ENCODE results near the gene TBRG4.

The TBRG4 gene

DNA sequence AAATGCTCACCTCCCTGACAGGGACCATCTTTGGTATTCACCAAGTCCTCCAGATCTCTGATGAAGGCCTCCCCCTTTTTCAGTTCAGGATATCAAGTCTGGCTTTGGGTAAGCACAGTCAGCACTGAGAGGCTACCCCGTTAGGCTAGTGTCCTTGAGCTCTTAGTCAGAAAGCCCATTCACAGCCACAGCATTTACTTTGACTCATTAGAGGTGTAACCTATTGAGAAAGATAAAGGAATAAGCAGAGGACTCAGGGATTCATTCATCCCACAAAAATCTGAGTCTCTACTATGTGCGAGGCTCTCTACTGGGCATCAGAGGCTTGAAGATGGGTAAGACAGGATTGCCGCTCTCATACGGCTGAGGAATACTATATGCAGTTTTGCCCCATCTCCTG, 32.1 kb upstream of the TBRG4 start:
- no peak for DNase-seq (ENCODE audit: low read depth in 2 of 2)

DNA sequence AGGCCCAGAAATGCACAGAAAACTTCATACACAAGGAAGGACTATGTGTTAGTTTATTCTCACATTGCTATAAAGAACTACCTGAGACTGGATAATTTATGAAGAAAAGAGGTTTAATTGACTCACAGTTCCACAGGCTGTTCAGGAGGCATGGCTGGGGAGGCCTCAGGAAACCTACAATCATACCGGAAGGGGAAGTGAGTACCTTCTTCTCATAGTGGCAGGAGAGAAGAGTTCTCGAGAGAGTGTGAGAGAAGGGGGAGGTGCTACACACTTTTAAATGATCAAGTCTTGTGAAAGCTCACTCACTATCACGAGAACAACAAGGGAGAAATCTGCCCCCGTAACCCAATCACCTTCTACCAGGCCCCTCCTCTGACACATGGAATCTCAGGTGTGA, 29.3 kb upstream of the TBRG4 start:
- DNase-seq (ENCODE audit: low read depth in 2 of 2) = no peak

DNA sequence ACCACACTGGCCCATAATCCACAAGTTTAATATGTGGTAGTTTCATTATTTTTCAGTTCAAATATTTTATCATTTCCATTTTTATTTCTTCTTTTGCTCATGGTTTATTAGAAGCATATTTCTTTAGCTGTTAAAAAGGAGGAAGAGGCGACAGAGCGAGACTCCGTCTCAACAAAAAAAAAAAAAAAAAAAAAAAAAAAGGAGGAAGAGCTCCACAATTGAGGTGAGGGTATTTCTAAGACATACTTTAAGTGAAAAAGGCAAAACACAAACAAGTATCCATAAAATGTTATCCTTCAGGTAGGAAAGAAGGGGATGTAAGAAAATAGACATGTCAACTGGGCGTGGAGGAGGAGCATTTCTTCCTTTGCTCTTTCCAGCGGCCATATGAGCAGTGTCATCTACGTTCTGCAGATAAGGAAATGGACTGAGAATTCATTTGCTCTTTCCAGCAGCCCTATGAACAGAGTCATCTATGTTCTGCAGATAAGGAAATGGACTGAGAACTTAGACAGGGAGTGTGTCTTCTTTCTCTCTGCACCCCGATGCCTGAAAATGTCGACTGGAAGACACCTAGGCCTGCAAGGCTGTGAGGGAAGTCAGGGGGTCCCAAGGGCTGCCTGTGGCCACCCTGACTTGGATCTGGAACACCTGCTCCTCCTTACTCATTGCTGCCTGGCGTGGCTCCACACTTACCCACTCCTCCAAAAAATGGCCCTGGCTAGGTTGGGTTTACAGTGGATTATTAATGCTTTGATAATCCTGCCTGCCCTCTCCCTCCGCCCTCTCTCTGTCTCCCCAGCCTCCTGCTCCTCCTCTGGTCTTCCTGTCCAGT, 27.2 kb upstream of the TBRG4 start:
- DNase-seq (ENCODE audit: low read depth in 2 of 2) = no peak

DNA sequence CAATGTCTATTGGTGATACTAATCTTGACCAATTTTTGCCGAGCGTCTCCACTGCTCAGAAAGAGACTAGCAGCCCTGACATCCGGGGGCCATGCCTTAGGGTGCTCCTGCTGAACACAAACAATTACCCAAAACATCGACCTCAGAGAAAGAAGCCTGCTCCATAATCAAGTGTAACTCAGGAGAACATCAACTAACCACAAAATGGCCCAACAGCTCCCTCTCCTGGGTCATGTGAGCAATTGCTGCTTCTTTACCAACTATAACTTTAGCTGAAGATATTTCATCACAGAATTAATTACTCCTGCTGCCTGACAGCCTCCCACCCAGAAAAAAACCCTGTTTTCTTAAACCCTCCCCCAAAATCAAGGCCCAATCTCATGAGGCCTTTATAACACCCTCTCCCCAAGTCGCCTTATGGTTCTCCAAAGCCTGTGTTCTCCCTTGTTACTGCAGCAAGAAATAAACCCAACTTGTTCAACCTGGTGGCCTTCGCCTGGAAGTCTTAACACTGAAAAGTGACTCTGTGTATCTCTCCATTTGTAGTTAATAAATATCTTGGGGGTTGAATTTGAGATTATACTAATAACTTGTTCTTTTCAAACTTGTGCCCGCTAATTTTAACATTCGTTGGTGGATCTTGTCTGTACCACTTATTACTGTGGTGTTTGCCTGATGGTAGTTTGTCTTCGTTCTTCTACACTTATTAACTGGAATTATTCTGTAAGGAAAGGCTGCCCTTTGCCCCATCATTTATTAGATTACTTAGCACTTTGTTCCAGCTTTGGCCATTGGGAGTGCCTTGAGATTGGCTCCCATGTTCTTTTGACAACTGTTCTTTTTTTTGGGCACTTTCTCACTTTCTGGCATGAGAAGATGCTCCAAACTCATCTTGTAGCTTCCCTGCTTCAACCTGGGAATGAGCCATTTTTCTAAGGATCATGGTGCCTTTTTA, 24.9 kb upstream of the TBRG4 start:
- DNase-seq (ENCODE audit: low read depth in 2 of 2) = peak; percentile 33 to 34

DNA sequence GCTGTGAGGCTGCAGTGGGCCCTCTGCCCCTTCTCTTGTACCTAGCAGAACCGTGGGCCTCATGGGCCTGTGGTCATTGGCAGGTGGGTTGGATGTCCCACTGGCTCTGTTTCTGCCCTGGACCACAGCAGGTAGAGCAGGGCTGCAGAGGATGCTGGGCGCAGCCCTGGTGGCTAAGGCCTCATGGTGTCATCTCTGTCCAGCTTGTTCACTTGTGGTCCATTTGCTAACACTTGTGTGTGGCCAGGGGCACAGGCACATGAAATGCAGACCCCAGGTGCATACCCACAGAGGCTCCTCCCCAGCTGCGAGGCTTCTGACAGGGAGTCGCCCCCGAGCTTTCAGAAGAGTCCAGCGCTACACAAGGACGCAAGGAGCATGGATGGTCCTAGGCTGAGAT, 22.4 kb upstream of the TBRG4 start:
- no peak for DNase-seq (ENCODE audit: low read depth in 2 of 2)

DNA sequence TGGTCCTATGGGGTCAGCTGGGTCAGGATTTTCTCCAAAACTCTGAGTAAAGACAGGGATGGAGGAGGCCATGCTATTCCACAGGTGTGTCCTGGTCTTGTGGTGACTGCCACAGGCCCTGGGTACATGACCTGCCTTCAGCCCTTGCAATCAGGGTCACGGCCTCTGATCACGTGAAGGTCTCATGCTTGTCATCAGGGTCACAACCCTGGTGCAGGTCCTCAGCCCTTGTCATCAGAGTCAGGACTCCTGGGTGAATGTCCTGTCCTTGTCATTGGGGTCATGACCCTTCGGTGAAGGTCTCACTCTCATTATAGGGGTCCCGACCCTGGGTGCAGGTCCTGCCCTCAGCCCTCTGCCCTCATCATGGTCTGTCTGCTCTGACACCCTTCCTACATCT, 21.9 kb upstream of the TBRG4 start:
- no peak for DNase-seq (ENCODE audit: low read depth in 2 of 2)

DNA sequence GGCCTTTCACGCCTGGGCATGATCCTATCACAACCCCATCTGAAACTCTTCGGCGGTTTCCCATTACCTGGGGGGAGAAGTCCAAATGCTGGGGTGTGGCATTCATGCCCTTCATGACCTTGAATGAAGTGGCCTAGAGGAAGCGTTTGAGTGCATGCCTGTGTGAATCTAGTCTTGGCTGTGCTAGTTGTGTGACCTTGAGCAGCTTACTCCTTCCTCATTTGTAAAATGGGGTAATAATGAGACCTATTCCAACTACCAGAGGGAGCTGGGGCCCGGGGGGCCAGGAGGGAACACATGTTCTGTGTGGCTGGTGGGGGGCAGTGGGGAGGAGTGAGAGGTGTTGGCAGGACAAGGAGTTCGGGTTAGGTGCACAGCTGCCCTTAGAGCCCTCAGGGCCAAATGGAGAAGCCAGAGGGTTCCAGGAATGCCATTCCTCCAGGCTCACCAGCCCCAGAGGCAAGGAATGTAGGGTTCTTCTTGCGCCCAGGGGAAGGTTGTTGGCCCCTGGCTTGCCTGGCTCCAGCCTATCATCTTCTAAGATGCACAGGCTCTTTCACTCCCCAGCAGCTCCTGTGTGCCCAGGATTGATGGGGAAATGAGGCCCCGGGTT, 21.3 kb upstream of the TBRG4 start:
- no peak for DNase-seq (ENCODE audit: low read depth in 2 of 2)

DNA sequence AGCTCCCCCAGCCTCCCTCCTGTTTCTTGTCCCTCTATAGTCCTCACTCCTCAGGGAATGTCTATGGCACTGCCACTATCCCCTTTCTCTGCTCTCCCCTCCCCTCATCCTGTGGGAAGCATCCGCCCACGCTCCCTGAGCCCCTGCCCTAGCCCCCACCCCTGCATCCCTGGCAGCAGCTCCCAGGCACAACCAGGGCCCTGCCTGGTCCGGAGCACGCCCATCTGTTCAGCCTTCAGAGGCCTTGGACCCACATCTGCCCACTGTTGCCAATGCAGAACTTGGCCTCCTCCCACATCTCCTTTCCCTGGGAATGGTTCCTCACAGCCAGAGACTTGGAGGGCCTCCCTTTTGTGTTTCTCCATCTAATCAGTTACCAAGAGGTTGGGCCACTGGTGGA, 20.4 kb upstream of the TBRG4 start:
- DNase-seq (ENCODE audit: low read depth in 2 of 2) = no peak

DNA sequence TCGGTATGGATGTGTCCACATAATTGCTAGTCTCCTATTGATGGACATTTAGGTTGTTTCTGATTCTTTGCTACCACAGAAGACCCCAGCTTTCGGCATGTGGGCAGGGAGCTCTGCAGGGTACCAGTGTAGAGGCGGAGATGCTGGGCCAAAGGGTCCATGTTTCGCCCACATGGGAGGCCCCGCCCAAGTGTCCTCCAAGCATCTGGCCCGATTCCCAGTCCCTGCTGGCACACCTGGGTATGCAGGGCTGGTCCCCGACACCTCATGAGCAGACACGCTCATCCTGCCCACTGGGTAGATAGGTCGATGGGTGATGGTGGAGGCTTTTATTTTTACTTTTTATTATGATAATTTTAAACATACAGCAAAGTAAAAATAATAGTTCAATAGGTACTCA, 19.4 kb upstream of the TBRG4 start:
- DNase-seq (ENCODE audit: low read depth in 2 of 2) = no peak

DNA sequence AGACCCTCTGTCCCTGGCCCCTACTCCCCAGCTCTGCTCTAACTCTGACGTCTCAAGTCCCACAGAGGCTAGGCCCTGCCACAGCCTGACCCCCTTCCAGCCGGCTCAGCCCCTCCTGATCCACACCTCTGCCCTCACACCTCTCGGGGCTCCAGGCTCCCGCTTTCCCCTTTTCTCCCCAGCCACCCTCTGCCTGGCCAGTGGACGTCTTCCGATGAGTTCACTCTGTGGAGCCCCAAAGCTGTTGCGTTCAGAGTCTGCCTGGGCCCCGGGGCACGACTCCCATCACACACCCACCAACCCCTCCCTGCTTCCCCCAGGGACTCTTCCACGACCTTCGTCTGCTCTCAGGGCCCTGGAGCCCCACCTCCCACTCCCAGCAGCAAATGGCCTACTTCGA, 18.4 kb upstream of the TBRG4 start:
- no peak for DNase-seq (ENCODE audit: low read depth in 2 of 2)

DNA sequence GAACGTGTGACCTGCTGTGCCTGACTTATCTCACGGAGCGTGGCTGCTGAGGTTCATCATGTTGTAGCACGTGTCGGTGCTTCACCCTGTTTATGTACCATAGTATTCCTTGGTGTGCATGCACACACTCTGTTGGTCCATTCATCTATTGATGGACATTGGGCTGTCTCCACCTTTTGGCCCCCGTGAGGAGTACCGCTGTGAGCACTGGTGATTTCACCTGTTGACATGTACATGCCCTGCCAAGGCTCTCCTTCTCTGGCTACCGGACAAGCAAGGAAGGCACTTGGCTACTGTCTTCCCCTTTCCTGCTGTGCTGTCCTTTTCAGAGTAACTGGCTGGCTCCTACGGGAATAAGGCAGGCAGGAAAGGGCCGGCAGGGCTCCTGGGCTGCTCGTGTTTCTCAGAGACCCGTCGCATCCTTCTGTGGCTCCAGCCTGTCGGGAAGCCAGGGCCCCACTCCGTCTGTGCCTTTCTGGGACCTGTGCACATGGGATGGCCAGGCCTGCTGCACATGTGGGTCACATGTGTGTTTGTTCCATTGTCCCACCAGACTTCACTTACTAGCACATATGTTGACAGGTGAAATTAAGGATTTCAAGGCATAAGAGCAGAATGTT, 17.8 kb upstream of the TBRG4 start:
- DNase-seq (ENCODE audit: low read depth in 2 of 2) = no peak

DNA sequence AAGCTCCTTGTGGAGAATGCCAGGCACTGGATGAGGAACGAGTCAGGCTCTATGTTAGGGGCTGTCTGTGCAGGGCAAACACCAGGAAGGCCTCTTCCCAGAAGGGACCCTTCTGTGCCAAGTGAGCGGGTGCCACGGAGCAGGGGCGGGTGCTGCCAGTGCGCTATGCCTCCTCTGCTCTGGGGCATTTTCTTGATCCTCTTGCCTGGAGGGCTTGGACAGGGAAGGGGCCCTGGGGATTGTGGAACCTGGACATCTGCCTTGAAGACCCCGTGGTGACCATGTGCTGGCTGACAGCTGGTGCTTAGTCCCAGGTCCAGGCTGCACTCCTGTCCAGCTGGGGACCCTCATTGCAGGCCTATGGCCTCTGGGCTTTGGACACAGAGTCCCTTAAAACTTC, 15.4 kb upstream of the TBRG4 start:
- no peak for DNase-seq (ENCODE audit: low read depth in 2 of 2)

DNA sequence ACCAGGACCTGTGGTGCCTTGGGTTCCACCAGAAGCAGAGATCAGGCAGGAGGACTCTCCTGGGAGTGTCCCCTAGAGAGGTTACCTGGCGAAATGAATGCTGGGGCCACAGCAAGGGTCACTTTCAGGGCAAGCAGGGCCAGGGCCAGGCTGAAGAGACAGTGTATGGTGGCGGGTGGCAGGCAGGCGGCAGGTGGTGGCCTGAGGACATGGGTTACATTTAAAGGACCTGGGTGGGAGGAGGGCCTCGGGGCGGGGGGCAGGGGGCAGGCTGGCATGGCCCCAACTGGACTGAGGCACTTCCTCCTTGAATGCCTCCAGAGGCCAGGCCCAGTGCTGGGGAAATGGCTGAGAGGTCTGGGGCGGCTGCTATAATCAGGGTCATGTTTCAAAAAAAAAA, 14.7 kb upstream of the TBRG4 start:
- DNase-seq (ENCODE audit: low read depth in 2 of 2) = no peak

DNA sequence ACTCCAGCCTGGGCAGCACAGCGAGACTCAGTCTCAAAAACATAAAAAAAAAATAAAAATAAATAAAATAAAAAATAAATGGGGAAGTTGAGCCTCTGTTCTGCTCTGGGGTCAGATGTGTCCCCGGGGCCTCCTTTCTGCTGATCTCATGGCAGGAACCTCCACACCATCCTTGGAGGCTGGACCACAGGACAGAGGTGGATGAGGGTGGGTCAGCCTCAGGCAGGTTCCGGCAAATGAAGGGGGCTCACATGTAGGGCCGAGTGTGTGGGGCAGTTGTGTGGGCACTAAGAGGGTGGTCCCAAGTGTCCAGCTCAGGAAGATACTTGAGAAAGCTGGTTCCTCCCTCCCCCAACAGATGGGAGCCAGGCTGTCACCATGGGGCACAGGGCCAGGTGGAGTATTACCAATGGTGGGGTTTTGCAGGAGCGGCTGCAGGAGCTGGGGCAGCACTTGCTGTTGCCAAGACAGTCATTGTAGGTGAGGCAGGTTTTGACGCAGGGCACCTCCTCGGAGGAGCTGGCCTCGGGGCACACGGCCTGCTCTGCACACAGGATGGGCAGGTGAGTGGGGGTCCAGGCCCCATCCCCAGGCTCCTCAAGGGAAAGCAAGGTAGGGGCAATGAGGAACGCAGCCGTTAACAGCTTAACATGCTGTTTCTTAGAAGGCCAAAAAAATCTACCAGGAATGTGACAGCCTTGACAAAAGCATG, 13.9 kb upstream of the TBRG4 start:
- no peak for DNase-seq (ENCODE audit: low read depth in 2 of 2)

DNA sequence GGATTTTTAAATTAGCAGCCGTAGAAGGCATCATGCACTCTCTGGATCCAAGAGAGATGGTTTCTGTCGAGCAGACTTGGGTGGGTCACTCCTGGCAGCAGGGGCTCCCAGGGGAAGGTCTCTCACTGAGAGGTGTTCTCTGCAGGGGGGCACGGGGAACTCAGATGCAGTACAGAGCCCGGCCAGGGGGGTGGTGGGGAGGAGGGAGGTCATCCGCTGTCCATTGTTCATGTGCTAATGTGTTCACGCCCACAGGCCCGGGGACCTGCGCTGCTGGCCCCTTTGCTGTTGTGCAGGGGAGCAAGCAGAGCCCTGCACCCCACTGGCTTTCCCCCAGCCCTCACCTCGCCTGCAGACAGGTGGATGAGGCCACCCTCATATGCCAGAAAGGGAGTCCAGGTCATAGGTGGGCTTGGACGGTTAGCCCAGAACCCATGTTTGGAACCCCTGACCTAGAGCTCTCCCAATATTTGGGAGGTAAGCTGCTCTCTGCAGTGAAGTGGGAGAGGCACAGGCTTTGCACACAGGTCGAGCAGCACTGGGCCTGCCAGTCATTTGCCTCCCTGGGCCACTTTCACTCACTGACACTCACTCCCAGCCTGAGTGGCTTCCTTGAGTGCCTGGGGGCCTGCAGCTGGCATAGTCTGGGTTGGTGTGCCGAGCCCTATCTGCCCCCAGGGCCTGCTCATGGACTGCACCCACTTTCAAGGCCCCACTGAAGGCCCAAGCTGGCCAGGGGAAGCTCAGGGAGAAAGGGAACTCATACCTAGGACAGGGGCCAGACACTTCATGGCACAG, 12.6 kb upstream of the TBRG4 start:
- no peak for DNase-seq (ENCODE audit: low read depth in 2 of 2)

DNA sequence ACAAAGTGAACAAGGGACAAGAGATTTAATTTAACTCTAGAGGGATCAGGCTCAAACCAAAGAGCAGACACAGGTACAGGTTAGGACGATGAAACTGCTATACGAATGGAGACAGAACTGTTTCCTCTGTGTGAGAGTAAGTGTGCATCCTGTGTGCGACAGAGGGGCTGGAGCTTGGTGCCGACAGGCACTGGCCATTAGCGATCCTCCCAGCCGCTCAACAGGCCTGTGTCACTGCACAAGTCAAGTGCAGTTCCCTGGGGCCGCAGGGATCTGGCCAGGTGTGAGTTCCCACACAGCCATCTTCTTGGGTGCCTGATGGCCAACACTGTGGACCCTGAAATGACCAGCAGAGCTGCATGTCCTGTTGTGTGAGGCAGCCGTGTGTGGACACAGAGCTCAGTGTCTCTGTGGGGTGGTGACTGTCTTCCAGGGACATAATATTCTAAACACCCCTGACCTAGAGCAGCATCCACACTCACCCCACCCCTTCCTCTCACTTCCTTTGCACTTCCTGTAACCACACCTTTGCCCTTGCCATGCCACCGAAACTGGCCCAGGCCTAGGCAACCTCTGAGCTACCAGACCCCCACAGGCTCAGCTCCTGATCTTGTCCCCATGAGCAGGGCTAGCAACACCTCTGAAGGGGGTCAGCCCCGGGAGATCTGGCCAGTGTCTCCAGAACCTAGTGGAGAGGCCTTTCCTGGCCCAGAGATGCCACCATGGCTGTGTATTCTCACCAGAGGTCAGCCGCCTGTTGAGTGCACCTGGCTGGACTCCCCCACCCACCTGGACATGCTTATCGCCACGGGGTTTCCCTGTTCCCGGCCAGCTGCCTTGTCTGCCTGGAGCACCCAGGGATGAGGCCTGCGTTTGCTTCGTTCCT, 11.7 kb upstream of the TBRG4 start:
- no peak for DNase-seq (ENCODE audit: low read depth in 2 of 2)

DNA sequence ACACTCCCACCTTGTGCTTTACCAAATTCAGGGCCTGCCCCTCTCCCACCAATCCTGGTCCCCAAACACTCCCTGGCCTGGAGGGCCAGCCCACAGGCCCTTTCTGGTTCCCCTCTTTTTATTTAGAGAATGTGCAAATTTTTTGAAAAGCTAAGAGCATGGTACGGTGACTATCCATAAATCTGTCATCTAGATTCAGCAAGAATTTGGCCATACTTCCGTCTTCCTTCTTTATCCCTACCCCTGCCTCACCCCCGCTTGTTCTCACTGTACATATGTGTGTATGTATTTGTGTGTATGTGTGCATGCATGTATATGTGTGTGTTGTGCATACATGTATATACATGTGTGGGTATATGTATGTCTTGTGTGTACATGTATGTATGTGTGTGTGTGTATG, 8.1 kb upstream of the TBRG4 start:
- no peak for DNase-seq (ENCODE audit: low read depth in 2 of 2)

DNA sequence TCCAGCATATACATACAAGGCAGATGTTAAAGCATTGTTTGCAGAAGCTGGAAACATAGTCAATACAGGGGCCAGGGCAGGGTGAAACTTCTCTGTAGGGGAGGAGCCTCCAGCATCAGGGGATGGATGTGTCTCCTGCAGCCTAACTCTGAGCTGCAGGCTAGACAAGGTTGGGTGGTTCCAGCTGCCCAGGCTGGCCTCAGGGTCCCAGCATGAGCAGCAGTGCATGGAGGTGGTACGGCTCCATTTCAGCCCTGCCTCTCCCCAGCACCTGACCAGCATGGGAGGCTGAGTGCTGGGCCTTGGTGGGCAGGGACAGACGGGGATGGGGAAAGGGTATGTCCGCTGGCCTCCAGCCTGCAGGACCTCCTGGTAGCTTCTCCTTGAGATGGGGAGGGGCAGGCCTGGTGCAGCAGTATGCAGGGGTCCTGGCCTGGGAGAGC, 7.4 kb upstream of the TBRG4 start:
- no peak for DNase-seq (ENCODE audit: low read depth in 2 of 2)

DNA sequence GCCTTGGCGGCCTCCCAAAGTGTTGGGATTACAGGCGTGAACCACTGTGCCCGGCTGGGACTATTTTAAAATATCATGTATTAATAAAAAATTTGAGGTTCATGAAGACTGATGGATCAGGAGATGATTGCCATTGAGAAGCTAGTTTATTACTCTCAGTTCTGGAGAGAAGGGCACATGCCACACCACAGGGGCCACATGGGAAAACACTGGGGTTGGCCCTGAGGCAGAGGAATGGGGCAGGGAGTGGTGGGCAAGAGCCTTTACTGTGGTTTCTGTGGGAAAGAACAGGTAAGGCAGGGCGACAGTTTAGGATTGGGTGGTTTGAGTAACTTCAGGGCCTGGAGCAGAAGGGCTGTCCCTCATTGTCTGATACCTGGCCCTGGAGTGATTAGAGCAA, 6.8 kb upstream of the TBRG4 start:
- no peak for DNase-seq (ENCODE audit: low read depth in 2 of 2)

DNA sequence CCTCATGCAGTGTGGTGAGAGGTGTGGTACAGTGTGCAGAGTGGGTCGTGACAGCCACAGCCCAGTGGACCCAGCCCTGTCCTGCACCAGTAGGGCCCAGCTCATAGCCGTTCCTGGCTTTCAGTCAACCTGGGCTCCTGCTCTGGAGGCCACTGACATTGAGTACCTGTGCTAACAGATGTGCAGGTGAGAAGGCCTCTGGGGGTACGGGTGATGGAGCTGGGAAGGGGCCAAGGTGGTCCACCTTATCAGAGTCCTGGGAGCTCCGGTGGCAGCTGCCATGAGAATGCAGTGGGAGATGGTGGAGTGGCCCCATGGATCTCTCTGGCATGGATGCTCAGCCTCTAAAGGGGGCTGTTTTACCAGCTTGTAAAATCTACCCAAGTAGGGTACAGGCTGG, 6.1 kb upstream of the TBRG4 start:
- no peak for DNase-seq (ENCODE audit: low read depth in 2 of 2)
